GM18498 (cell line): ENCODE results near the gene PRMT9.

Source experiments
- ATAC-seq: cut with Tn5 transposase; IDR thresholded peaks from one replicate; pipeline ENCODE4 v1.9.1; 2021; ENCODE audit warnings: mild to moderate bottlenecking, moderate library complexity; ENCODE audit not compliant: unreplicated experiment

Gene PRMT9

GRCh38 chr4:147683717-147684700, at the start of gene PRMT9:
Gene PRMT9 (minus strand): TSS chr4:147684163. CDS start chr4:147683987, 176 bp downstream.
- ATAC-seq: peak; percentile 99

- peak; percentile 27 for ATAC-seq
Observed at GRCh38 chr4:147732518-147733235, 48.7 kb upstream of the PRMT9 start.

DNA sequence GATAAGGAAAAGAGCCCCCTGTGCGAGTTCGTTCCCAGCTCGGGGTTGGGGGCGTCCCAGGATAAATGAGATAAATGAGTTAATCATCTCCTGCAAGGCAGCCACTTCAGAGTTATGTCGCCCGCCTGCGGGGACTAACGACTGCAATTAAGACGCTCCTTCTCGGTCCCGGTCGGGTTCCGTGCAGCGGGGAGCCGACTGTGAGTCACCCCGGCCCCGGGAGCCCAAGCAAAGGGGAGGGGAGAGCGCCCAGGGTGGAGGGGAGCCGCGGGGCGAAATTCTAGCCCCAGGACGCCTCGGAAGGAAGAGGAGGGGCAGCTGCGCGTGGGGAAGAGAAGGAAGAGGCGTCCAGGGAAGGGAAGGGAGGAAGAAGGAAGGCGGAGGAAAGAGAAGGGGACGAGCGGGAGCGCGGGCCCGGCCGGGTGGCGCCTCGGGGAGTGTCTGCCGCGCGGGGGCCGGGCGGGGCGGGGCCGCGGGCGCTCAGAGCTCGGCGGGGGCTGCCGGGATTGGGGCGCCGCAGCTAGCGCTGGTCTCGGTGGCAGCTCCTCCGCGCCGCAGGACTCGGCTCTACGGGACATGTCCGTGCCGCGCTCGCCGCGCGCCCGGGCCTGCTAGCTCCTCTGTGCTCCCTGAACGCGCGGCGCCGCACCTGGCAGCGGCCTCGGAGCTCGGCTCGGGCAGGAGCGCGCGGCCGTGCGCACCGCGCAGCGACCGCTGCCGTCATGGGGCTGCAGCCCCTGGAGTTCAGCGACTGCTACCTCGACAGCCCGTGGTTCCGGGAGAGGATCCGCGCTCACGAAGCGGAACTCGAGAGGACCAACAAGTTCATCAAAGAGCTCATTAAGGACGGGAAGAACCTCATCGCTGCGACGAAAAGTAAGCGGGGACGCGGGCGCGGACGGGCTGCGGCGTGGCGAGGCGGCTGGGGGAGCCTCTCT, 47.9 kb upstream of the PRMT9 start, which contains the start of gene ARHGAP10:
Gene ARHGAP10 (plus strand): TSS at position 509 of the 938 bp plus-strand sequence. CDS start 214 bp downstream, at position 723.
- ATAC-seq: peak; percentile 69

DNA sequence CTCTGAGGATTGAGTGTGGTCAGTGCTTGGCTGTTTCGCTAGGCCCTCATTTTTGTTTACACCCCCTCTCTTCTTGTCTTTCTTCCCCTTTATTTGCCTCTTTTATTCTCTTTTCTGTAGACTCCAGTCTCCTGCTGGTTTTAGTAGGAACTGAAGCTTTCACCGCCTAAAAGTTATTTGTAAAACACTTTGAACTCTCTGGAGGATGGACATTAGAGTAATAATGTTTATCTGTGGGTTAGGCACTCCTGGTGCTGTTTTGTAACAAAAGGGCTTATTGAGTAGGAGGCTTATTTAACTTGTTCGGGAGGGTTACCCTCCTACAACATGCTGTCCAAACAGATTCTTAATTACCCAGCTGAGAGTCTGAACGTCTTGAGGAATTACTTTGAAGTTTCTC, 46.4 kb upstream of the PRMT9 start:
- no peak for ATAC-seq

DNA sequence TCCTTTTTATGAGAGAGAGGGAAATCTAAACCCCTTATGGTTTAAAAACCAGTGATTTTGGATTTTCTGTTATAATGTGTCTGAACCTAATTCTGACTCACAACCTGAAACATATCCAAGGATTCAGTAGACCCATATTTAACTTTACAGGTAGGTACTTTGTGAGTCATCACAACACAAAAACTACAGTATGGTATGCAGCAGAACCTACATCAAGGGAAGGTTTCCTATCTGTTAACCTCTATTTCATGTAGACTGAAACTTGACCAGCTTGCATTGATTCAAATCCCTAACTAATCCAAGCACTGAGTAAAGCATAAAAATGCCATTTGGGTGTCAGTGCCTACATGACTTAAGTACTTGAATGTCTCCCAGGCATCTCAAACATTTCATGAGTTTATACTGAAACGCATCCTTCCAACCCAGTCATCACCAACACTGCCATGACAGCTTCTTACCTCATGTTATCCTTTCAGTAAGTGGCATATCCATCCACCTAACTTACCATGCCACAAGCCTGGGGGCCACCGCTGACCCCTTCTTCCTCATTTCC, 43.6 kb upstream of the PRMT9 start:
- no peak for ATAC-seq

DNA sequence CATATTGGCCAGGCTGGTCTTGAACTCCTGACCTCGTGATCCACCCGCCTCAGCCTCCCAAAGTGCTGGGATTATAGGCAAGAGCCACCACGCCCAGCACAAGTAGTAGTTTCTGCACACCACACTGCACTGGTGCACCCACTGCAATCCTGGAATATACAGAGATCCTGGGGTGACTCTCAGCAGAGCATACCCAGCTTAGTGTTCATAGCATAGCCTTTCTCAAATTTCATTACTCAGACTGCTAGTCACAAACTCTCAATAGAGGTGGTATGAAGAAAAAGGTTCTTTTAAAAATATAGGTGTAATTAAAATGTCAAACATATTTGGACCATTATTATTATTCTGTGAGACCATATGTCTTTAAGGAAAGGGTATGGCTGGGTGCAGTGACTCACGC, 41.7 kb upstream of the PRMT9 start:
- no peak for ATAC-seq

GRCh38 chr4:147724468-147725201, 40.7 kb upstream of the PRMT9 start:
- ATAC-seq: no peak

DNA sequence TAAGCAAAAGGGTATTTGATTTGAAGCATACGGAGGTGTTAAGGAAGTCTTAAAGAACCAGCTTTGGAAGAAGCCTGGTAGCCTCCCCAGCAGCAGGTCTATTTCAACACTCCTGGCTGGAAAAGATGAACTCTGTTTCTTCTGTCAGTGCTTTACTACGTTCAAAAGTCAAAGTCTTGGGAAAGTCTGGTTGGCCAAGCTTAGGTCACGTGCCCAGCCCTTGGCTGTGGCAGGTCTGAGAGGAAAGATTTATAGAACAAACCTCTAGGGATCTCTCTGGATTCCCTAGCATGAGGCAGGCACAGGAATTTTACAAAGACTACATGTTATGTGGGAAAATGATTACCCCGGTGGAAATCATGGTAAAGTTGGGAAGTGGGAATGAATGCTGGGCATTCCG, 39.4 kb upstream of the PRMT9 start:
- no peak for ATAC-seq

- peak; percentile 93 for ATAC-seq
Observed at GRCh38 chr4:147717878-147718277, 33.9 kb upstream of the PRMT9 start.

DNA sequence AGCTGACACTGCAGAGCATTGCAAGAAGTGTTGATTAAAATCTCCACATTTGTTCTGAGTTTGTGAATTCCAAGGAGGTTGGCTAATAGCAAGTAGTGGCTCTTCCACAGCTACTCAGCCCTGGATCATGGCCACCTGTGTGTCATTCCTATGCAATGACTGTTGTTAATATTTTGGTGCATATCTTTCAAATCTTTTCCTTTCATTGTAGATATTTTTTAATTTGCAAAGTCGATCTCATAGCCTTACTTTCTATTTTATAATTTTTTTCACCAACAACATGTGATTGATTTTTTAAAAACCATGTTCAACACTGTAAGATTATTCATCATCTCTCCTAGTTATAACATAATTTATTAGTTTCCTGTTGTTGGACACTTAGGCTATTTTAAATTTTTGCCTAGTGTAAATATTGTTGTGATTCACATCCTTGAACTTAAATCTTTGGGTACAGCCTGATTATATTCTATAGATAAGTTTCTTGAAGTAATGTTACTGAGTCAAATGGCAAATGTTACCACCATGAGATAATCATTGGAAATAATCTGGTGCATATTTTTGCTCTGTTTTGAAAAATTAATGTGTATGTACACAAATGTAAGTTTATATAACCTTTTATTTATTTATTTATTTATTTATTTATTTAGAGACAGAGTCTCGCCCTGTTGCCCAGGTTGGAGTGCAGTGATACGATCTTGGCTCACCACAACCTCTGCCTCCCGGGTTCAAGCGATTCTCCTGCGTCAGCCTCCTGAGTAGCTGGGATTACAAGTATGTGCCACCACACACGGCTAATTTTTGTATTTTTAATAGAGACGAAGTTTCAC, 30.8 kb upstream of the PRMT9 start:
- no peak for ATAC-seq

DNA sequence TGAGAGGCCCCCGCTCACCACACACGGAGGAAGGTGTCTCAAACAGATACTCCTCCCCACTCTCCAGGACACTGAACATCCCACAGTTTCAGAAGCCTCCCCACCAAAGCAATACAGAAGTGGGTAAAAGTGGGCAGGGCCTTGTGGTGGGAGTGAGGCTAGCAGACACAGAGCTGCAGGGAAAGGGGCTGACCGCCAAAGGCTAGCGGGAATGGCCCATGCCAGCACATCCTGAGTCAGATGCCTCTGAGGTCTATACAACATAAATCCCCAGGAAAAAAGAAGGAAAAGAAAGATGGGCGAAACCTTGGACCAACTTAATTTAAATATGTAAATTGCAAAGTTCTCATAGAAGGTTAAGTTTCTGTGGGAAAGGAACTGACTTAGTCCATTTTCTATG, 26.0 kb upstream of the PRMT9 start:
- no peak for ATAC-seq

DNA sequence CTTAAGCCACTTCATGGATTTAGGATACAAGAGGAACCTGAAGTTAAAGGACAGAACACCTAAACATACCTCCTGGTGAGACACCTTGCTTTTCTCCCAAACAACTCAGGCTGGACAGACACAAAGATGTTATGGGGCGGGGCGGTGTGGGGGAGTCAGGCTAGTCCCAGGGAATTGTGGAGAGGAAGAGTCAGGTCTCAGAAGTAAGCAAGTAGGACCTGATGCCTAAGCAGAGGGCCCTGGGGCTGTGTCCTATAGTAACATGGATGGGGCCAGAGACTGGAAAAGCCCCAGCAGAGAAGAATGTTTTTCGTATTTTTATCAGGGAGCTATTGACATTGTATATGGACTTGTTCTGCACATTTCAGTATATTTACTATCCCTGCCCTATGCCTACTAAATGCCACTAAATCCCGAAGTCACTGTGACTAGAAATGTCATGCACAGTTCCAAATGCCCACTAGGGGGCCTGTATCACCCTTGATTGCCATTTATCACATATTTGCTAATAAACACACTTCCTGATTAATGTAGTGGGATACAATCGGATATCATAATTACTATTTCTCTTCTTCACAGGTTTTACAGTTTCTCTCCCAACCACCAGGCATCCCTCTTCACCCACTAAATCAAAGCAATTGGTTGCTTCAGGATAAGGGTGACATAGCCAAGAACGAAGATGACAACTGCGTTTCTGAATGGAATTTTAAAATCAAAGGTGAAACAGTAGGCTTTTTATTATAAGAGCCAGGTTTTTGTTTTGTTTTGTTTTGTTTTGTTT, 24.1 kb upstream of the PRMT9 start:
- peak; percentile 57 for ATAC-seq

DNA sequence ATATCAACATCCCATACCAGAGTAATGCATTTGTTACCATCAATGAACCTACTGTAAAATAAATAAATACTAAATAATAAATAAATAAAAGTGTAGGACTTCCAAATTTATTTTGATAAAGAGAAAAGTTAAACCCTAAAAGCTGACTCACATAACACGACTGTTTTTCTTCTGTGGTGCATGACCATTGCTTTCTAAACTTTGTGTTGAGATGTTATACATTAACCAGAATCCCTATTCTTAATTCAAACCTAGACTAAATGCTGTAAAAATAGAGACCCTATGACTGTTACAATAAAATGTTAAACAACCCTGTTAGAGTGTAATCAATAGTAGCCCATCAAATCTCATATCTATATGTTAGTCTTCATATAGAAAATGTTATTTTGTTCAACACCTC, 20.9 kb upstream of the PRMT9 start:
- ATAC-seq: no peak

GRCh38 chr4:147696866-147697265, 12.9 kb upstream of the PRMT9 start:
- no peak for ATAC-seq

GRCh38 chr4:147693218-147693617, 9.3 kb upstream of the PRMT9 start:
- no peak for ATAC-seq

DNA sequence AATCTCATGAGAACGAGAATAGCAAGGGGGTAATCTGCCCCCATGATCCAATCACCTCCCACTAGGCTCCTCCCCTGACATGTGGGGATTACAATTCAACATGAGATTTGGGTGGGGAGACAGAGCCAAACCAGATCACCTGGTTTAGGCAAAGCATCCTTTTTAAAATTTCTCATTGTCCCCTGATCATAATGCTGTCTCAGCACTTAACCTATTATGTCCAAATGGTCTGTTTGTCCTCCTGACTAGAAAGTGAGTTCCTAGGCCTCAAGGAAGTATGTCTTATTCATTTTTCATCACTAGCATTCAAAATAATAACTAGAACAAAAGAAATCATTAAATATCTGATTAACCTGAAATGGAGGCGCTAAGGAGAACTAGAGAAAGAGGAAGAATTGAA, 7.9 kb upstream of the PRMT9 start:
- no peak for ATAC-seq

DNA sequence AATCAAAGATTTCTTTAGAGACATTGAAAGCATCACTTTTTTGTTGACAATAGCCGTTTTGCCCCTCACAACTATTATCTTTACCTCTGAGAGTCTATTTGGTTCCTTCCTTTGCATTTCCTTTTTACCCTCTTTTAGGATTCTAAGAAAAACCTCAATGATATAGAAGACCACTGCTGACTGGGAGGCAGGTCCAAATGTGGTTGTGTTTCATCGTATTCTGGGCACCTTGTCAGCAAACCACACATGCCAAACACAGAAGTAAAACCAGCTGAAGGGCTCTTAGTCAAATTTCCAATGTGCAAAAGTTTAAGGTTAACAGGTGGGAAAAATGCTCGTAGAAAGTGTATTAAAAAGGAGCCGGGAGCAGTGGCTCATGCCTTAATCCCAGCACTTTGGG, 5.1 kb upstream of the PRMT9 start:
- no peak for ATAC-seq

GRCh38 chr4:147683188-147683591, 773 bp downstream of the PRMT9 start:
- peak; percentile 22 for ATAC-seq
